ENCODE results near the gene MUSTN1.
A peak's percentile ranks its signal among the peaks of the same experiment; 100 is the strongest.

MUSTN1 gene

DNA sequence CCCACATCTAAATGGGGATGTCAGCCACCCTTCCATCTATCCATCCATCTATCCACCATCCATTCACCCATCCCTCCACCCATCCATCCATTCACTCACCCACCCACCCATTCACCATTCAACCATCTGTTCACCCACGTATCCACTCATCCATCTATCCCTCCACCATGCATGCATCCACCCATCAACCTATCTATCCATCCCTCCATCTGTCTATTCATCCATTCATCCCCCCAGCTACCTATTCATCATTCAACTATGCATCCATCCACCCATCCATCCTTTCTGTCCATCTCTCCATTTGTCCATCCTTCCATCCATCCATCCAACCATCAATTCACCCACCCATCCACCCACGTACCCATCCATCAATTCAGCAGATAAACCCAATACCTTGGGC, 25.7 kb downstream of the MUSTN1 start:
- in situ Hi-C loops (cut with MboI; ENCODE audit: low pct_unique_long_range_greater_than_20kb, low sequenced_read_pairs, unreplicated experiment): no loop called here
- DNase-seq (ENCODE audit: low spot score): no peak
- TF ChIP-seq, protein P1, sequence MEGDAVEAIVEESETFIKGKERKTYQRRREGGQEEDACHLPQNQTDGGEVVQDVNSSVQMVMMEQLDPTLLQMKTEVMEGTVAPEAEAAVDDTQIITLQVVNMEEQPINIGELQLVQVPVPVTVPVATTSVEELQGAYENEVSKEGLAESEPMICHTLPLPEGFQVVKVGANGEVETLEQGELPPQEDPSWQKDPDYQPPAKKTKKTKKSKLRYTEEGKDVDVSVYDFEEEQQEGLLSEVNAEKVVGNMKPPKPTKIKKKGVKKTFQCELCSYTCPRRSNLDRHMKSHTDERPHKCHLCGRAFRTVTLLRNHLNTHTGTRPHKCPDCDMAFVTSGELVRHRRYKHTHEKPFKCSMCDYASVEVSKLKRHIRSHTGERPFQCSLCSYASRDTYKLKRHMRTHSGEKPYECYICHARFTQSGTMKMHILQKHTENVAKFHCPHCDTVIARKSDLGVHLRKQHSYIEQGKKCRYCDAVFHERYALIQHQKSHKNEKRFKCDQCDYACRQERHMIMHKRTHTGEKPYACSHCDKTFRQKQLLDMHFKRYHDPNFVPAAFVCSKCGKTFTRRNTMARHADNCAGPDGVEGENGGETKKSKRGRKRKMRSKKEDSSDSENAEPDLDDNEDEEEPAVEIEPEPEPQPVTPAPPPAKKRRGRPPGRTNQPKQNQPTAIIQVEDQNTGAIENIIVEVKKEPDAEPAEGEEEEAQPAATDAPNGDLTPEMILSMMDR (IDR thresholded peaks at IDR 0.05; ENCODE audit: extremely low read depth, insufficient read depth, missing control alignments): no peak

DNA sequence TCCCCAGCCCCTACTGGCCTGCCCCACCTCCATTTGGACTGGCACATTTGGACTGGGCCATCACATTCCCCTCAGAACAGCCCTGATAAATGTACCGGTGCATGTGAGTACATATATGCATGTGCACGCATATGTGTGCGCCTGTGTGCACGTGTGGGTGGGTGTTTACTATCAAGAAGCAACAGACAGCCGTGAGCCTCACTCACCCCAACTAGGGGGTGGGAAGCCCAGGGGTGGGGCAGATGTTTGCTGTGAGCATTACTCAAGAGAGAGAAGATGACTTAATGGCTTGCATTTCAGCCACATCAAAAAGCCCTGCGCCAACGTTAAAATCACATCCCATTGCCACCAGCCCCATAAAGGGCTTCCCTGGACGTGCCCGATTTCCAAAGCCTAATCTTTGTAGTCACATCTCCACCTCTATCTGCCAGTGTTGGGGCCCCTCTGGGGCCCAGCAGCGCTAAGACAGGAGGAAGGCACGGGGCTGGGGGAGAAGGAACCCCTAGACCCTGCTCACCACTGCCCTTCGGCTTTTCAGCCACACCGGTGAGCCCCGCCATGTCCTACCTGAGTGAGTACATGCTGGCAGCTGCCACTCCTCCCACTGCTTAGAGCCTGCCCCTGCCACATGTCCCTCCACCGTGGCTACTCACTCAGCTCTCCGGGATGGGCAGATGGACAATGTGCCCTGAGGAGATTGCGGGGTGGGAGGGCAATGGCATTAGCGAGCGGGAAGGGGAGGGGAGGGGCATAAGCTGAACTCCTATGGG, 29.4 kb downstream of the MUSTN1 start:
- in situ Hi-C loops (cut with MboI; ENCODE audit: low pct_unique_long_range_greater_than_20kb, low sequenced_read_pairs, unreplicated experiment): no loop called here
- TF ChIP-seq, protein P1 (IDR thresholded peaks at IDR 0.05; ENCODE audit: extremely low read depth, insufficient read depth, missing control alignments): no peak
- no peak for DNase-seq (ENCODE audit: low spot score)

DNA sequence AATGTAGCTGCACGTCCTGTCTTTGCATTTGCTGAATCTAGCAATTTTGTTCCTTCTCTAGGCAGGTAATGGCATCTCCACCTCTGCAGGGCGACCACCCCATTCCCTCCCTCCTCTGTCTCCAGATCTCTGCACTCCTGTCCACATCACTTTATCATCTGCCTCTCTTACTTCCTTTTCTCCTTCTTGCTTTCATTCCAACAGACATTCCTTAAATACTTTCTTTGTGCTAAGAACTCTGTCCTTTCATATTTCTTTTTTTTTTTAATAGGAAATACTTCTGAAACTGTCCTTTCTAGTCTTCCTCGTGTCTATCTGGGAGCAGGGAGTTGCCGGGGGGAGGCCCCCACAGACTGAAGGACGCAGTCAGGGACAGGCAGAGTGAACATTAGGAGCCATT, 33.0 kb downstream of the MUSTN1 start:
- TF ChIP-seq, protein P1 (IDR thresholded peaks at IDR 0.05; ENCODE audit: extremely low read depth, insufficient read depth, missing control alignments): no peak
- DNase-seq (ENCODE audit: low spot score): no peak
- in situ Hi-C loops (cut with MboI; ENCODE audit: low pct_unique_long_range_greater_than_20kb, low sequenced_read_pairs, unreplicated experiment): no loop called here

DNA sequence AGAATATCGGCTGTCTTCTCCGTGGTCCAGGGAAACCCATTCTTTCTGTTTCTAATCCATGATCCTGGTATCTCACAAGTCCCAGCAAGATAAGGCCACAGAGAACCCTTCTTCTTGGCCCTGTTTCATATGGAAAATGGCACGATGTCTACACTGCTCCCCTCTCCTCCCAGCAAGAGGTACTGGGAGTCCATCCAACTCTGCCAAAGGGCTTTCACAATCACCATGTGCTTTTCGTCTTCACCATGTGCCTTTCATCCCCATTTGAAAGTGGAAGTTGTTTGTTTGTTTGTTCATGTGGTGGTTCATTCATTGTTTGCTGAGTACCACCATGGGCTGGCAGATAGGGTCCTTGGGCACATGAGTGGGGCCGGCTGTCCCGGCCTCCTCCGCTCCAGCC, 34.7 kb downstream of the MUSTN1 start:
- DNase-seq (ENCODE audit: low spot score): no peak
- in situ Hi-C loops (cut with MboI; ENCODE audit: low pct_unique_long_range_greater_than_20kb, low sequenced_read_pairs, unreplicated experiment): no loop called here
- TF ChIP-seq, protein P1 (IDR thresholded peaks at IDR 0.05; ENCODE audit: extremely low read depth, insufficient read depth, missing control alignments): no peak

DNA sequence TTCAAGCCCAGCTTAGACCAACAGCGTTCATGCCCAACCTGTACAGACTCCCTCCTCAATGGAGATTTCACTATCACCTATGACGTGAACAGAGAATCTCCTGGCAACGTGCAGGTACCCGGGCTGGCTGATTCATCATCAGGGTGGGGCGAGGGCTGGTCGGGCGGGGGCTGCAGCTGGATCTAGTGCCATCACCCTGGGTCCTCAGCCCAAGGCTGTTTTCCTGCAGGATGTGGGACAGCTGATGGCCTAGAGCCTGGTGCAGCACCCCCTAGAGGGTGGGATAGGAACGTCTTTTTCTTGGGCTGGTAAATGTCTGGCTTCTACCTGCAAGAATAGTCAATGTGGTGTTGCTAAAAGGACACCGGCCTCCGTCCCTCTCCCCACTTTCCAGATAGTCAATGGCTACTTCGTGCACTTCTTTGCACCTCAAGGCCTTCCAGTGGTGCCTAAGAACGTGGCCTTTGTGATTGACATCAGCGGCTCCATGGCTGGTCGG, 35.8 kb downstream of the MUSTN1 start:
- TF ChIP-seq, protein P1 (IDR thresholded peaks at IDR 0.05; ENCODE audit: extremely low read depth, insufficient read depth, missing control alignments): peak; percentile 68
- in situ Hi-C loops (cut with MboI; ENCODE audit: low pct_unique_long_range_greater_than_20kb, low sequenced_read_pairs, unreplicated experiment): no loop called here
- peak; percentile 75 for DNase-seq (ENCODE audit: low spot score)

DNA sequence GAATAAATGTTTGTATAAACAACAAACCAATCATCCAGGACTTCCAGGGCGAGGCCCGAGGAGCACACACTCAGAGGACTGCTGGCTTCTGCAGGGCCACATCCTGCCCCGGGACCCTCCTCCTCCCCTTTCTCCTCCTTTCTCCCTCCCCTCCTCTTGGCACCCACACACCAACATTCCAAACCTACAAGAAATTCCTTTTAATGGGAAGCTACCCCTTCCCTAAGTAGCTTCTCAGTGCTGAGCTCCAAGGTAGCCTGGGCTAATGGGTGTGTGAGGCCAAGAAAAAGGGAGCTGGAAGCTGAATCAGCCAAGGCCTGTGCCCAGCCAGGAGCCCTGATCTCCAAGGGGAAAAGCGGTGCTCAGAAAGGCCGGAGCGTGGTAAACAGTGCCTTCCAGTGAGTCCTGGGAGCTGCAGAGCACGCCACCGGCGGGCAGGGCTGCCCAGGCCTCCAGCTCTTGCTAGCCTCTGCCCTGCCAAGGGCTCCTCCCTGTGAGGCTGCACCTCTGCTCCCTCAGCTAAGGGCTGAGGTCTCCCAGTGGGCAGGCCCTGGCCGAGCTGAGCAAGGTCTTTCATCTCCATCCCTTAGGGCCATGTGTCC, 36.3 kb downstream of the MUSTN1 start:
- no peak for DNase-seq (ENCODE audit: low spot score)
- in situ Hi-C loops (cut with MboI; ENCODE audit: low pct_unique_long_range_greater_than_20kb, low sequenced_read_pairs, unreplicated experiment): no loop called here
- TF ChIP-seq, protein P1 (IDR thresholded peaks at IDR 0.05; ENCODE audit: extremely low read depth, insufficient read depth, missing control alignments): no peak
